Colonic mucosa (tissue), 4 donors: ENCODE results near the gene PTTG1IP. TPM values are rescaled to one million over a fixed set of nuclear protein-coding genes. Genes with fewer than 3 reads are reported as not detected.

Source experiments
- DNase-seq: peaks from one replicate; pipeline ENCODE4 v3.0.0-alpha.2; 2020
- H3K27ac ChIP-seq: fragments of 200-600 bp; one replicate; pipeline ENCODE4 v1.8.0; 2021
- H3K27me3 ChIP-seq: fragments of 200-600 bp; one replicate; pipeline ENCODE4 v1.8.0; 2021
- H3K36me3 ChIP-seq: fragments of 200-600 bp; one replicate; pipeline ENCODE4 v1.8.0; 2021
- H3K4me1 ChIP-seq: fragments of 200-600 bp; one replicate; pipeline ENCODE4 v1.8.0; 2021; ENCODE audit warnings: mild to moderate bottlenecking
- H3K4me3 ChIP-seq: fragments of 200-600 bp; one replicate; pipeline ENCODE4 v1.8.0; 2021
- H3K9ac ChIP-seq, 2 donors: one replicate each; pipeline ENCODE4 v1.7.0; 2013; ENCODE audit warnings: control low read depth in 2 of 2, low read depth in 2 of 2, low read length in 2 of 2
- H3K9me3 ChIP-seq: fragments of 200-600 bp; one replicate; pipeline ENCODE4 v1.8.0; 2021
- CTCF ChIP-seq: fragments of 200-600 bp; IDR thresholded peaks from one replicate; pipeline ENCODE4 v1.8.0; 2022; ENCODE audit warnings: antibody characterized with exemption, mild to moderate bottlenecking
- intact Hi-C: fragments of 100-400 bp; cut with DNase I; formaldehyde crosslinking; loops from one replicate; pipeline ENCODE4 v1.14.1; 2022
- total RNA-seq, 2 donors: library from RNA; stranded (reverse); fragmentation: NEBNext Ultra II Directional in 1 of 2; extraction: Animal tissue kit (Norgen Biotek cat#: 25700) in 1 of 2; gene quantifications; one replicate each; pipeline ENCODE4 v1.2.1, GENCODE V29; 2021
- donor health status: healthy.
- donor health status: DM: no; HTN: no; CAD: no.
- donor health status: DM: no; HTN: no; CAD: no.

The PTTG1IP gene
- total RNA-seq, 2 donors from 2014 or later: 218 to 414 TPM

- peak overlapping the region; percentile 73 for H3K27ac ChIP-seq
- H3K9ac ChIP-seq: peak overlapping the region; percentile 28 to 40
- H3K27me3 ChIP-seq: no peaks in the 10 kb centered on the region
- H3K4me3 ChIP-seq: no peak overlapping the region
- H3K36me3 ChIP-seq: peaks cover 4% of the 10 kb centered on the region
- TF ChIP-seq CTCF: no peak
- H3K9me3 ChIP-seq: no peaks in the 10 kb centered on the region
- DNase-seq: no peak
- intact Hi-C loops: no loop called here
- peaks cover 41% of the 10 kb centered on the region for H3K4me1 ChIP-seq
Measured at GRCh38 chr21:44848821-44849521, 24.5 kb downstream of the PTTG1IP start.

- peaks cover 4% of the 10 kb centered on the region for H3K36me3 ChIP-seq
- H3K4me1 ChIP-seq: peaks cover 38% of the 10 kb centered on the region
- H3K9ac ChIP-seq: no peak overlapping the region
- no peak for DNase-seq
- no peak overlapping the region for H3K4me3 ChIP-seq
- no peaks in the 10 kb centered on the region for H3K9me3 ChIP-seq
- no peak for TF ChIP-seq CTCF
- no peak overlapping the region for H3K27ac ChIP-seq
- no peaks in the 10 kb centered on the region for H3K27me3 ChIP-seq
- intact Hi-C loops: no loop called here
Measured at GRCh38 chr21:44847261-44848056, 26.0 kb downstream of the PTTG1IP start.

- DNase-seq: peak; percentile 59
- Histone ChIP-seq H3K4me3 (no peak overlapping the region), H3K27ac (no peak overlapping the region), H3K4me1 (peaks cover 38% of the 10 kb centered on the region), H3K9me3 (no peaks in the 10 kb centered on the region), H3K36me3 (peaks cover 4% of the 10 kb centered on the region), H3K27me3 (no peaks in the 10 kb centered on the region), H3K9ac (peak overlapping the region in 1 of 2 donors; percentile 55)
- intact Hi-C loops: no loop called here
- TF ChIP-seq CTCF: no peak
Measured at GRCh38 chr21:44846485-44847260, 26.8 kb downstream of the PTTG1IP start.

GRCh38 chr21:44846224-44846484 lies 27.3 kb downstream of the PTTG1IP start:
- DNase-seq: no peak
- Histone ChIP-seq H3K9me3 (no peaks in the 10 kb centered on the region), H3K4me3 (peak overlapping the region; percentile 29), H3K9ac (peak overlapping the region in 1 of 2 donors; percentile 55), H3K36me3 (peaks cover 4% of the 10 kb centered on the region), H3K27ac (no peak overlapping the region), H3K27me3 (no peaks in the 10 kb centered on the region), H3K4me1 (peaks cover 38% of the 10 kb centered on the region)
- intact Hi-C loops: no loop called here
- no peak for TF ChIP-seq CTCF

- intact Hi-C loops: no loop called here
- H3K27me3 ChIP-seq: no peaks in the 10 kb centered on the region
- TF ChIP-seq CTCF: no peak
- peak overlapping the region; percentile 29 for H3K4me3 ChIP-seq
- H3K27ac ChIP-seq: no peak overlapping the region
- peaks cover 37% of the 10 kb centered on the region for H3K4me1 ChIP-seq
- DNase-seq: peak; percentile 76
- H3K9me3 ChIP-seq: no peaks in the 10 kb centered on the region
- peak overlapping the region; percentile 48 to 55 for H3K9ac ChIP-seq
- peaks cover 4% of the 10 kb centered on the region for H3K36me3 ChIP-seq
Measured at GRCh38 chr21:44845418-44846223, 27.9 kb downstream of the PTTG1IP start.
